GM13976 (cell line): Measurements from ENCODE around the gene DNAJB12.

Source experiments
- DNase-seq: peaks from one replicate; pipeline ENCODE4 v3.0.0; 2012; ENCODE audit warnings: low spot score
- in situ Hi-C: fragments of 300-500 bp; cut with MboI; formaldehyde crosslinking; loops from one replicate; pipeline ENCODE4 v1.12.0; 2022; ENCODE audit warnings: low sequenced_read_pairs, mixed read lengths, inconsistent platforms; ENCODE audit not compliant: unreplicated experiment
- TF ChIP-seq, protein P1 (sequence below): IDR thresholded peaks from 2 replicates; pipeline ENCODE4 v1.5.1; 2012; ENCODE audit warnings: borderline replicate concordance, mild to moderate bottlenecking; ENCODE audit not compliant: insufficient read depth; ENCODE audit errors: extremely low read depth, missing control alignments, control extremely low read depth

Gene DNAJB12

DNA sequence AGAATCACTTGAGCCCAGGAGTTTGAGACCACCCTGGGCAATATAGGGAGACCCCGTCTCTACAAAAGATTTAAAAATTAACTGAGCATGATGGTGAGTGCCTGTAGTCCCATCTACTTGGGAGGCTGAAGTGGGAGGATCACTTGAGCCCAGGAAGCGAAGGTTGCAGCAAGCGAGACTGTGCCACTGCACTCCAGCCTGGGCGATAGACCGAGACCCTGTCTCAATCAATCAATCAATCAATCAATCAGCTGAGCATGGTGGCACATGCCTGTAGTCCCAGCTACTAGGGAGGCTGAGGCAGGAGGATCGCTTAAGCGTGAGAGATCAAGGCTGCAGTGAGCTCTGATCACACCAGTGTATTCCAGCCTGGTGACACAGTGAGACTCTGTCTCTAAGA is 40.5 kb downstream of the DNAJB12 start:
- in situ Hi-C loops: no loop called here
- no peak for DNase-seq
- TF ChIP-seq, protein P1, sequence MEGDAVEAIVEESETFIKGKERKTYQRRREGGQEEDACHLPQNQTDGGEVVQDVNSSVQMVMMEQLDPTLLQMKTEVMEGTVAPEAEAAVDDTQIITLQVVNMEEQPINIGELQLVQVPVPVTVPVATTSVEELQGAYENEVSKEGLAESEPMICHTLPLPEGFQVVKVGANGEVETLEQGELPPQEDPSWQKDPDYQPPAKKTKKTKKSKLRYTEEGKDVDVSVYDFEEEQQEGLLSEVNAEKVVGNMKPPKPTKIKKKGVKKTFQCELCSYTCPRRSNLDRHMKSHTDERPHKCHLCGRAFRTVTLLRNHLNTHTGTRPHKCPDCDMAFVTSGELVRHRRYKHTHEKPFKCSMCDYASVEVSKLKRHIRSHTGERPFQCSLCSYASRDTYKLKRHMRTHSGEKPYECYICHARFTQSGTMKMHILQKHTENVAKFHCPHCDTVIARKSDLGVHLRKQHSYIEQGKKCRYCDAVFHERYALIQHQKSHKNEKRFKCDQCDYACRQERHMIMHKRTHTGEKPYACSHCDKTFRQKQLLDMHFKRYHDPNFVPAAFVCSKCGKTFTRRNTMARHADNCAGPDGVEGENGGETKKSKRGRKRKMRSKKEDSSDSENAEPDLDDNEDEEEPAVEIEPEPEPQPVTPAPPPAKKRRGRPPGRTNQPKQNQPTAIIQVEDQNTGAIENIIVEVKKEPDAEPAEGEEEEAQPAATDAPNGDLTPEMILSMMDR: no peak

DNA sequence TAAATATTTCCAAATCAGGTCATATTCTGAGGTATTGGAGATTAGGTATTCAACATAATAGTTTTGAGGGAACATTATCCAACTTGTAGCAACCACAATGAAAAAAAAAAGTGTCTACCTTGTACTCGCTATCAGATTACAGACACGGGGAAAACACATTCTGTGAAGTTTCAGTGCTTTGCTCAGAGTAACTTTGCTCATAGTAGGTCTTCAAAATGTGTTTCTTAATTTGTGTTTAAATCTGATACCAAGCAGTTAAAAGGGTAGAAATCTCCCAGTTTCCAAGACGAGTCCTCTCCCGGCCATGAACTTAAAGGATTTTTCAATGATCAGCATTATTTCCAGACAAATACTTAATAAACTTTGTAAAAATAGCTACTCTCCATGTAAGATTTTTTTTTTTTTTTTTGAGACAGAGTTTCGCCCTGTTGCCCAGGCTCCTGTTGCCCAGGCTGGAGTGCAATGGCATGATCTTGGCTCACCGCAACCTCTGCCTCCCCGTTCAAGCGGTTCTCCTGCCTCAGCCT is 41.8 kb downstream of the DNAJB12 start:
- no peak for DNase-seq
- TF ChIP-seq, protein P1: no peak
- in situ Hi-C loops: no loop called here

DNA sequence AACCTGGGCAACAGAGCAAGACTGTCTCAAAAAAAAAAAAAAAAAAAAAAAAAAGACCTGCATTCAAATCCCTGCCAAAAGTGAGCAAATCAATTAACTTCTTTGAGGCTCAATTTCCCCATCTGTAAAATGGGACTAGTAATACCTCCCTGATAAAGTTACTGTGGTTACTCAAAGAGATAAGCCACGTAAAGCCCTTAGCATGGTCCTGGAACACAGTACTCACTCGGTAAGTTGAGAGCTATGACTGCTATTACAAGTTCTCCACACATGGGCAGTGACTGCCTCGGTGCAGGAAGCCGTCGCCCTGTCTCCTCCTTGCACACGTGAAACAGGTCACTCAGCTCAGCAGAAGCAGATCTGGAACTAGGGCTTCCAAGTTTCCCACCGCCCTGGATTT is 43.1 kb downstream of the DNAJB12 start:
- TF ChIP-seq, protein P1: no peak
- DNase-seq: no peak
- in situ Hi-C loops: no loop called here

DNA sequence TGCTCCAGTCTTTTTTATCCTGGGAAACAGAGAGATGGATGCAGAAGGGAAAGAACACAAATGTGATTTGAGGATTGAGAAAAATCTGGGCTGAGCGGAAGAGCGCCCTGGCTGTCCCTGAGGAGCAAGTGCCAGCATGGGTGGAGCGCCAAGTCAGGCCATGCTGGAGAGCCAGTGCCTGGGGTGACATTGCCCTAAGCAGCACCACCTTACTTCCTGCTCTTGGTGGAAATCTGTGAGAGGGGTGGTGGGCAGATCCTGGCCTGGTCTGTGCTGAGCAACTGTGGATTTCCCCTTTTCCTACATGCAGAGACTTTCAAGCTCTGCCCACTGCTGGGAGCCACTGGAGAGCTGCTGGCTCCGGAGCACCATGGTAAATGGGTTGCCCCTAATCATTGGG is 44.1 kb downstream of the DNAJB12 start:
- TF ChIP-seq, protein P1: no peak
- in situ Hi-C loops: no loop called here

DNA sequence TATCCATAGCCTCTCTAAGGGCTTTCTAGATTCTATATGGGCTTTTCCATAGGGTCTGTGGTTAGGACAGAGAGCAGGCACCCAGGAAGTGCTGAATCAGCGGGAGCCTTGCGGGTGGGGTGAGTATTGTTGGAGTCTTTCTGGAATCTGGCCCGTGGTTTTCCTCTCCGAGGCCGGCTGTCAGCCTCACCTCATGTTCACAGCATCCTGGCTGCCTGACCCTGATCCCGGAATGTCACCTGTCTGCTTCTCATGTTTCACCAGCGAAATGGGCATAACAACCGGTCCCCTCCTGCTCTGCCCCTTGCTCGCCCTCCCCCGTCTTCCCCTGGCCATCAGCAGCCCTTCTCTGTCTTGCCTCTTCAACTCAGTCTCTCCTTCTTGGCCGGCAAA is 44.5 kb downstream of the DNAJB12 start:
- TF ChIP-seq, protein P1: no peak
- no peak for DNase-seq
- in situ Hi-C loops: no loop called here

More for the DNA sequence above, 44.1 kb downstream of the DNAJB12 start:
- DNase-seq: no peak

DNA sequence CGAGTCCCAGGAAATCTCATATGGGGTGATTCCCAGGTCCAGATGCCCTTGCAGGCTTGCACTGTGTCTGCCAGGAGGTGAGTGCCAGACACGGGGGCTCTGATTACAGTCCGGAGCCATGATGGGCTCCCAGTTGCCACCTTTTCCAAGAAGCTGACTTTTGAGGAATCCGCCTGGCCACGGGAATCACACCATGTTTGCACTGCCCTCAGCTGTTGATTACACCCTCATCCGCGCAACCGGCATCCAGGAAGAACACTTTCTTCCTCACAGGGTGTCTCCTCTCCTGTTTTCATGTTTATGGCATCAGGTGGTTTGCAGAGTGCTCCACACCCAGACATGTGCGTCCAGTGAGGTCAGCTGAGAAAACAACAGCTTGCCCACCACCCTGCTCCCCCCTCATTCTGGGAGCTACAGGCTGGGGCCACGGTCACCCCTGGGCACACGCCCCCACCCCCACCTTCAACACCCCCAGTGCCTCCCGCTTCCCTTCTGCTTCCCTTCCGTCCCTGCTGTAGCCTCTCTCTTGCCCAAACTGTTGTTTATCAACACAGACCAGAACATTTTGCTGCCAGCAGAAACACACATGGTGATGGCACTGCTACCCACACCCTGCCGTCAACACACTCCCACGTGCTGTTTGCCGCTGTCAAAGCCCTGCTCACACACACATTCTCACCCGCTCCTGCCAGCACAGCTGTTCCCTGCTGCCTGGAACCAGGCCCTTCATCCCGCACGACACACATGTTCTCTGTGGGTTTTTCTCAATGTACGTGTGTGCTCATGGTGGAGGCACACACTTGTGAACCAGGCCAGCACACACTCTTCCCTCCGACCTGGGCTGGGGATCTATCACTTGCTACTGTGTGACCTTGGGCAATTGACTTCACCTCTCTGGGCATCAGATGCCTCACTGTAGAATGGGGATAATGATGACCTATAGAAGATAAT is 45.2 kb downstream of the DNAJB12 start:
- in situ Hi-C loops: no loop called here
- no peak for DNase-seq
- TF ChIP-seq, protein P1: no peak
